ENCODE results near the gene UNC13C.

UNC13C gene

DNA sequence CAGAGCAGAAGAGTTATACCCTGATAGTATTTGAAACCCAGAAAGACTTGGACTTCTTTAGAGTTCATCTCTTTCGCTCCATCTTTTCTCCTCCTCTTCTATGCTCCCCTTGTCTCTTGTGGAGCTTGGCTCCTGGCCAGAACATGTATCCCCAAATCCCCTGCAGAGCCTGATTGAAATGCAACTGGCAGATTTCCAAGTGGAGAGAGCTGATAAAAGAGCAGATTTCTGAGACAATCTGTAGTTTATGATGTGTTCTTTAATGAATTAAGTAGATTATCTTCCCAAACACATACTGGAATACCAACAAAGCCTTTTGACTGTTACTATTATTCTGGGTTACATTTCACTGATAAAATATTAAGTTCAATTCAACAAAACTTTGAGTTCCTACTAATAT lies 33.4 kb downstream of the UNC13C start:
- H3K4me3 ChIP-seq (ENCODE audit: control insufficient read depth, low read depth, low read length) = no peak overlapping the region
- no peak for DNase-seq (ENCODE audit: low read depth)
- no peak for TF ChIP-seq CTCF (conservative IDR thresholded peaks at IDR 0.05; ENCODE audit: control insufficient read depth, insufficient read depth, low read depth, low read length)

DNA sequence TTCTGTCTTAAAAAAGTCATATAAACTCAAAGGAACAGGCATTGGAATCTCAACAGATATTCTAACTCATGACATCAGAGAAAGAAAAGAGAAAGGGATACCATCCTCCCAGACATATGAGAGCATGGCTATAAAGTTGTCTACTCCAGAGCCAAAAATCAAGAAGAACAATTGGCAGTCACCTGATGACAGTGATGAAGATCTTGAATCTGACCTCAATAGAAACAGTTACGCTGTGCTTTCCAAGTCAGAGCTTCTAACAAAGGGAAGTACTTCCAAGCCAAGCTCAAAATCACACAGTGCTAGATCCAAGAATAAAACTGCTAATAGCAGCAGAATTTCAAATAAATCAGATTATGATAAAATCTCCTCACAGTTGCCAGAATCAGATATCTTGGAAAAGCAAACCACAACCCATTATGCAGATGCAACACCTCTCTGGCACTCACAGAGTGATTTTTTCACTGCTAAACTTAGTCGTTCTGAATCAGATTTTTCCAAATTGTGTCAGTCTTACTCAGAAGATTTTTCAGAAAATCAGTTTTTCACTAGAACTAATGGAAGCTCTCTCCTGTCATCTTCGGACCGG lies 35.9 kb downstream of the UNC13C start:
- no peak for TF ChIP-seq CTCF (conservative IDR thresholded peaks at IDR 0.05; ENCODE audit: control insufficient read depth, insufficient read depth, low read depth, low read length)
- H3K4me3 ChIP-seq (ENCODE audit: control insufficient read depth, low read depth, low read length) = no peak overlapping the region
- no peak for DNase-seq (ENCODE audit: low read depth)

- no peak for DNase-seq (ENCODE audit: low read depth)
- TF ChIP-seq CTCF (conservative IDR thresholded peaks at IDR 0.05; ENCODE audit: control insufficient read depth, insufficient read depth, low read depth, low read length) = no peak
- no peak overlapping the region for H3K4me3 ChIP-seq (ENCODE audit: control insufficient read depth, low read depth, low read length)
These were observed 39.0 kb downstream of the UNC13C start for GRCh38 chr15:54017251-54017650.

GRCh38 chr15:54017959-54018358 lies 39.7 kb downstream of the UNC13C start:
- TF ChIP-seq CTCF (conservative IDR thresholded peaks at IDR 0.05; ENCODE audit: control insufficient read depth, insufficient read depth, low read depth, low read length) = no peak

GRCh38 chr15:54026258-54026657 lies 48.0 kb downstream of the UNC13C start:
- no peak for TF ChIP-seq CTCF (conservative IDR thresholded peaks at IDR 0.05; ENCODE audit: control insufficient read depth, insufficient read depth, low read depth, low read length)
- DNase-seq (ENCODE audit: low read depth) = no peak
- H3K4me3 ChIP-seq (ENCODE audit: control insufficient read depth, low read depth, low read length) = no peak overlapping the region

More at GRCh38 chr15:54017959-54018358, 39.7 kb downstream of the UNC13C start:
- H3K4me3 ChIP-seq (ENCODE audit: control insufficient read depth, low read depth, low read length) = no peak overlapping the region
- no peak for DNase-seq (ENCODE audit: low read depth)

DNA sequence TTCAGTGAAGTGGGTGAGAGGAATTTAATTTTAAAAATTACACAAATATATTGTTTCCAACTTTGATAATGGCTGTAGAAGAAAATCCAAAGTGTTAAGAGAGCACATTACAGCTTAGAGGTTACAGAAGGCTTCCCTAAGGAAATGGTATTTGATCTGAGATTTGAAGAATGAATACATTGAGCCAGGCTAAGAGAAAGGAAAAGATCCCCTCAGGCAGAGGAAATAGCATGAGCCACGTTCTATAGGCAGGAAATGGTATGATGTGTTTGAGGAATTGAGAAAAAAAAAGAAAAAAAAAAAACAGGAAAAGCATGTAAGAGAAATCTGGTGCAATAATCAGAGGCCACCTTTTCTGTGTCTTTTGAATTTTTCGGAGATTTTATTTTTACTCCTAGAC lies 48.6 kb downstream of the UNC13C start:
- no peak for DNase-seq (ENCODE audit: low read depth)
- TF ChIP-seq CTCF (conservative IDR thresholded peaks at IDR 0.05; ENCODE audit: control insufficient read depth, insufficient read depth, low read depth, low read length) = no peak
- no peak overlapping the region for H3K4me3 ChIP-seq (ENCODE audit: control insufficient read depth, low read depth, low read length)

GRCh38 chr15:54029081-54029480 lies 50.8 kb downstream of the UNC13C start:
- DNase-seq (ENCODE audit: low read depth) = no peak
- no peak for TF ChIP-seq CTCF (conservative IDR thresholded peaks at IDR 0.05; ENCODE audit: control insufficient read depth, insufficient read depth, low read depth, low read length)

More at GRCh38 chr15:54029081-54029480, 50.8 kb downstream of the UNC13C start:
- H3K4me3 ChIP-seq (ENCODE audit: control insufficient read depth, low read depth, low read length) = no peak overlapping the region
